ENCODE measurements around the gene SLC38A5.

Gene SLC38A5

GRCh38 chrX:48491809-48492208, 21.7 kb upstream of the SLC38A5 start:
- no peak for DNase-seq (ENCODE audit: low read depth)

- no peak for DNase-seq (ENCODE audit: low read depth)
Measured at GRCh38 chrX:48490661-48491060, 20.6 kb upstream of the SLC38A5 start.

- no peak for DNase-seq (ENCODE audit: low read depth)
Measured at GRCh38 chrX:48489892-48490291, 19.8 kb upstream of the SLC38A5 start.

GRCh38 chrX:48489296-48489695, 19.2 kb upstream of the SLC38A5 start:
- no peak for DNase-seq (ENCODE audit: low read depth)

- DNase-seq (ENCODE audit: low read depth) = no peak
Measured at GRCh38 chrX:48488034-48488433, 18.0 kb upstream of the SLC38A5 start.

GRCh38 chrX:48487362-48487798, 17.3 kb upstream of the SLC38A5 start:
- no peak for DNase-seq (ENCODE audit: low read depth)

GRCh38 chrX:48482526-48482925, 12.5 kb upstream of the SLC38A5 start:
- no peak for DNase-seq (ENCODE audit: low read depth)

GRCh38 chrX:48480583-48480982, 10.5 kb upstream of the SLC38A5 start:
- no peak for DNase-seq (ENCODE audit: low read depth)

- no peak for DNase-seq (ENCODE audit: low read depth)
Measured at GRCh38 chrX:48480142-48480541, 10.1 kb upstream of the SLC38A5 start.

- DNase-seq (ENCODE audit: low read depth) = no peak
Measured at GRCh38 chrX:48478806-48479205, 8.7 kb upstream of the SLC38A5 start.

GRCh38 chrX:48477960-48478755, 8.1 kb upstream of the SLC38A5 start:
- no peak for DNase-seq (ENCODE audit: low read depth)

GRCh38 chrX:48476919-48477318, 6.9 kb upstream of the SLC38A5 start:
- DNase-seq (ENCODE audit: low read depth) = no peak

- peak; percentile 79 for DNase-seq (ENCODE audit: low read depth)
Measured at GRCh38 chrX:48475774-48476577, 5.9 kb upstream of the SLC38A5 start, which contains the start of gene FTSJ1. Gene FTSJ1, plus strand, starts transcription at chrX:48476199. Its CDS starts 1,849 bp downstream, at chrX:48478048.

GRCh38 chrX:48475296-48475695, 5.2 kb upstream of the SLC38A5 start:
- DNase-seq (ENCODE audit: low read depth) = no peak

GRCh38 chrX:48474581-48474980, 4.5 kb upstream of the SLC38A5 start:
- DNase-seq (ENCODE audit: low read depth) = no peak

GRCh38 chrX:48474127-48474526, 4.1 kb upstream of the SLC38A5 start:
- no peak for DNase-seq (ENCODE audit: low read depth)

GRCh38 chrX:48473704-48473990, 3.6 kb upstream of the SLC38A5 start:
- DNase-seq (ENCODE audit: low read depth) = no peak

- DNase-seq (ENCODE audit: low read depth) = no peak
Measured at GRCh38 chrX:48472851-48473703, 3.0 kb upstream of the SLC38A5 start.

- no peak for DNase-seq (ENCODE audit: low read depth)
Measured at GRCh38 chrX:48472225-48472624, 2.2 kb upstream of the SLC38A5 start.

- no peak for DNase-seq (ENCODE audit: low read depth)
Measured at GRCh38 chrX:48471504-48471903, 1.4 kb upstream of the SLC38A5 start.

- DNase-seq (ENCODE audit: low read depth) = no peak
Measured at GRCh38 chrX:48470833-48471118, 716 bp upstream of the SLC38A5 start.
